Gastrocnemius medialis (tissue), 4 donors: ENCODE data around the gene TIGIT. TPM values are rescaled to one million over a fixed set of nuclear protein-coding genes. Genes with fewer than 3 reads are reported as not detected.

Experiments used
- ATAC-seq, 2 donors: fragments of 150-250 bp; one replicate each; pipeline ENCODE4 v1.9.1; 2016
- DNase-seq, 2 donors: peaks; one replicate each; pipeline ENCODE4 v3.0.0-alpha.2; 2019
- H3K27ac ChIP-seq, 4 donors: fragments of 200-600 bp; sonication (generic); 1 replicate in 1 of 4; 2 replicates in 3 of 4; pipeline ENCODE4 v1.5.1; 2016 to 2018; ENCODE audit warnings: mild to moderate bottlenecking in 2 of 4, moderate library complexity in 1 of 4
- H3K27me3 ChIP-seq, 3 donors: fragments of 200-600 bp; sonication (generic) in 2 of 3; 1 replicate in 1 of 3; 2 replicates in 2 of 3; pipeline versions ENCODE4 v1.5.1 to v1.6.0; 2016 to 2019; ENCODE audit warnings: mild to moderate bottlenecking in 1 of 3, moderate library complexity in 1 of 3
- H3K36me3 ChIP-seq, 2 donors: fragments of 200-600 bp; sonication (generic) in 1 of 2; one replicate each; pipeline ENCODE4 v1.5.1; 2017 to 2018
- H3K4me1 ChIP-seq, 2 donors: fragments of 200-600 bp; sonication (generic) in 1 of 2; one replicate each; pipeline ENCODE4 v1.5.1; 2016 to 2017; ENCODE audit warnings: mild to moderate bottlenecking in 2 of 2
- H3K4me3 ChIP-seq, 4 donors: fragments of 200-600 bp; sonication (generic) in 3 of 4; 1 replicate in 1 of 4; 2 replicates in 3 of 4; pipeline ENCODE4 v1.5.1; 2016 to 2019; ENCODE audit warnings: mild to moderate bottlenecking in 2 of 4
- H3K9me3 ChIP-seq, 3 donors: fragments of 200-600 bp; sonication (generic) in 2 of 3; 1 replicate in 1 of 3; 2 replicates in 2 of 3; pipeline ENCODE4 v1.5.1; 2016 to 2019
- POLR2A ChIP-seq, 2 donors: fragments of 450-650 bp; IDR thresholded peaks; one replicate each; pipeline ENCODE4 v1.6.1; 2017; ENCODE audit warnings: antibody characterized with exemption in 2 of 2, mild to moderate bottlenecking in 2 of 2, moderate library complexity in 2 of 2
- in situ Hi-C, 4 donors: fragments of 200-750 bp; cut with MboI; loops; one replicate each; pipeline versions ENCODE4 v1.15.0 to v1.8.0; 2017; ENCODE audit warnings: low sequenced_read_pairs in 4 of 4
- intact Hi-C: fragments of 100-400 bp; cut with DNase I; formaldehyde crosslinking; loops from one replicate; pipeline ENCODE4 v1.15.1; 2023; ENCODE audit warnings: low total_unique reads
- total RNA-seq, 4 donors: library from RNA; depleted of rRNA; stranded (reverse); fragments of >200 nt; gene quantifications; one replicate each; pipeline versions ENCODE4 v1.1.0 to v1.2.3, GENCODE V29; 2016
- TF ChIP-seq, protein P1 (sequence below), 5 experiments: fragments of 450-650 bp in 3 of 5; fragments of 200-600 bp in 2 of 5; sonication (generic) in 2 of 5; IDR thresholded peaks in 4 of 5; conservative IDR thresholded peaks in 1 of 5; 1 replicate in 4 of 5; 2 replicates in 1 of 5; pipeline ENCODE4 v1.5.1; 2016 to 2019; ENCODE audit warnings: antibody characterized with exemption in 5 of 5, mild to moderate bottlenecking in 3 of 5, moderate library complexity in 3 of 5

Gene TIGIT
- total RNA-seq, 4 donors from 2014 or later: not detected

GRCh38 chr3:114295946-114296345 is 2.1 kb downstream of the TIGIT start:
- Histone ChIP-seq H3K27me3 (no peaks in the 10 kb centered on the region), H3K4me3 (no peak overlapping the region), H3K36me3 (no peaks in the 10 kb centered on the region), H3K4me1 (no peaks in the 10 kb centered on the region), H3K27ac (no peak overlapping the region), H3K9me3 (no peaks in the 10 kb centered on the region)
- DNase-seq (no peak), ATAC-seq (no peak)
- no peak for TF ChIP-seq POLR2A (IDR thresholded peaks at IDR 0.05)
- TF ChIP-seq, protein P1, sequence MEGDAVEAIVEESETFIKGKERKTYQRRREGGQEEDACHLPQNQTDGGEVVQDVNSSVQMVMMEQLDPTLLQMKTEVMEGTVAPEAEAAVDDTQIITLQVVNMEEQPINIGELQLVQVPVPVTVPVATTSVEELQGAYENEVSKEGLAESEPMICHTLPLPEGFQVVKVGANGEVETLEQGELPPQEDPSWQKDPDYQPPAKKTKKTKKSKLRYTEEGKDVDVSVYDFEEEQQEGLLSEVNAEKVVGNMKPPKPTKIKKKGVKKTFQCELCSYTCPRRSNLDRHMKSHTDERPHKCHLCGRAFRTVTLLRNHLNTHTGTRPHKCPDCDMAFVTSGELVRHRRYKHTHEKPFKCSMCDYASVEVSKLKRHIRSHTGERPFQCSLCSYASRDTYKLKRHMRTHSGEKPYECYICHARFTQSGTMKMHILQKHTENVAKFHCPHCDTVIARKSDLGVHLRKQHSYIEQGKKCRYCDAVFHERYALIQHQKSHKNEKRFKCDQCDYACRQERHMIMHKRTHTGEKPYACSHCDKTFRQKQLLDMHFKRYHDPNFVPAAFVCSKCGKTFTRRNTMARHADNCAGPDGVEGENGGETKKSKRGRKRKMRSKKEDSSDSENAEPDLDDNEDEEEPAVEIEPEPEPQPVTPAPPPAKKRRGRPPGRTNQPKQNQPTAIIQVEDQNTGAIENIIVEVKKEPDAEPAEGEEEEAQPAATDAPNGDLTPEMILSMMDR (IDR thresholded peaks at IDR 0.05 in 4 of 5, conservative IDR thresholded peaks at IDR 0.05 in 1 of 5): no peak
- intact Hi-C loops: no loop called here
- in situ Hi-C loops: no loop called here

DNA sequence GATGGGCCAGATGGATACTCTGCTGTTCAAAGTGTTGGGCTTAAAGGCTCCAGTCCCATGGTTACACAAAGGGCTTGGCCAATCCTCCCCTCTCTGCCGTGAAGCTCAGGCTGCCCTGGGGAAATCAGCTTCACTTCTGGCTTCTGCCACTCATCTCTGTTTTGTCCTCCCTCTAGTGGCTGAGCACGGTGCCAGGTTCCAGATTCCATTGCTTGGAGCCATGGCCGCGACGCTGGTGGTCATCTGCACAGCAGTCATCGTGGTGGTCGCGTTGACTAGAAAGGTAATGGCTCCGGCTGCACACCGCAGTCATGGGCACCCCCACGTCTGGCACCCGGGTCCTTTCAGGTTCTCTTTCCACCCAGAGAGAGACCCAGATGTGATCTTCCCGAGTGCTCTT is 5.6 kb downstream of the TIGIT start:
- no peak for DNase-seq

DNA sequence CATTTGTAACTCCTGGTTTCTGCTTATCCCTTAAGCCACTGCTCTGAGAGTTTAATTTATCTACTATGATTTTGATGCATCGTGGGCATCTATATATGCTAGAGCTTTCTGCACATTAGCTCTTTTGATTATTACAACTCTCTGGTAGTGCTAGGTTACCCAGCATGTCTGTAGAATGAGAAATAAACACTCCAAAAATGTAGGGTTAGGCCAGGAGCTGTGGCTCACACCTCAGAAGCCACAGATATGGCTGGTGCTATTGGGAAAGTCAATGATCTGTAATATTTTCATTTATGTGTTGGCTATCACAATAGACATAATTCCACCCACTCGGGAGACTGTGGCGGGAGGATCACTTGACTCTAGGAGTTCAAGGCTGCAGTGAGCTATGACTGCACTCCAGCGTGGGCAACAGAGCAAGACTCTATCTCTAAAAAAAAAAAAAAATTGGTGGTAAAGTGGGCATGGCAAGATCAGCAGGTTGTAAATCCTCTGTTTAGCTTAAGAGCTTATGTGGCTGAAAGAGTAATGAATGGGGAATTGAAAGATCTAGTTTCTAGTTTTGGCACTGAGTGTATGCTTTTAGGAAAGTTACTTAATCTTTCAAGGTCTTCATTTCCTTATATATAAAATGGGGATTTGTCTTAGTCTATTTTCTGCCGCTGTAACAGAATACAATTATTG is 6.3 kb downstream of the TIGIT start:
- TF ChIP-seq, protein P1 (IDR thresholded peaks at IDR 0.05 in 4 of 5, conservative IDR thresholded peaks at IDR 0.05 in 1 of 5): no peak
- in situ Hi-C loops (no loop called here), intact Hi-C loops (no loop called here)
- no peak overlapping the region for H3K4me3 ChIP-seq
- H3K36me3 ChIP-seq: no peaks in the 10 kb centered on the region
- DNase-seq (no peak), ATAC-seq (no peak)
- H3K4me1 ChIP-seq: no peaks in the 10 kb centered on the region
- no peaks in the 10 kb centered on the region for H3K9me3 ChIP-seq
- H3K27ac ChIP-seq: no peak overlapping the region
- H3K27me3 ChIP-seq: no peaks in the 10 kb centered on the region

More for the DNA sequence above, 5.6 kb downstream of the TIGIT start:
- no peak overlapping the region for H3K4me3 ChIP-seq
- H3K9me3 ChIP-seq: no peaks in the 10 kb centered on the region
- H3K27ac ChIP-seq: no peak overlapping the region
- H3K27me3 ChIP-seq: no peaks in the 10 kb centered on the region
- no peaks in the 10 kb centered on the region for H3K4me1 ChIP-seq
- in situ Hi-C loops (no loop called here), intact Hi-C loops (no loop called here)
- TF ChIP-seq POLR2A (IDR thresholded peaks at IDR 0.05): no peak
- TF ChIP-seq, protein P1 (IDR thresholded peaks at IDR 0.05 in 4 of 5, conservative IDR thresholded peaks at IDR 0.05 in 1 of 5): no peak
- no peaks in the 10 kb centered on the region for H3K36me3 ChIP-seq
- peak in 1 of 2 donors; percentile 27 for ATAC-seq

DNA sequence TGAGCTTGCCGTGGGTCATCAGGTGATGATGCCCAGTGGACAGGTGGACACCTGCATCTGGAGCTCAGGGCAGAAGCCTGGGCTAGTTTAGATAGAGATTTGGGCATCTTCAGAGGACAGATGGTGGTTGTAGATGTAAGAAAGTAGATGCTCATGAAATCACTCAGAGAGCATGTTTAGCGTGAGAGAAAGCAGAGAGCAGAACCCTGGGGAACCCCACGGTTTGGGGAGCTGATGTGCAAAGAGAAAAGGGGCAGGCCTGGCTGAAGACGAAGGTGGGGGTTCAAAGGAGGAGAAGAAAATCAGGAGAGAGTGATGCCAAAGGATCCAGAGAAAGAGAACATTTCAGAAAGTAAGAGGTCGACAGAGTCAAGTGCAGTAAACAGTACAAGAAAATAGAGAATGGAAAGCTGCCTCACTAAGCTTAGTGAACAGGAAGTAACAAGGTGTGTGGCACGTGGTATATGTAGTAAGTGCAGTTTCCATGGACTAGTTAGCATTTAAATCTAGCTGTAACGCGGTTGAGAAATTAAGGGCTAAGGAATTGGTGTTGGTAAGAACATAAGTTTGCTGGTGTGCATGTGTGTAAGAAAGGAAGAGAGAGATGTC is 13.5 kb downstream of the TIGIT start:
- ATAC-seq: no peak
- intact Hi-C loops: no loop called here
- H3K4me1 ChIP-seq: no peaks in the 10 kb centered on the region
- H3K27me3 ChIP-seq: no peaks in the 10 kb centered on the region
- H3K36me3 ChIP-seq: no peaks in the 10 kb centered on the region
- H3K4me3 ChIP-seq: no peak overlapping the region
- H3K9me3 ChIP-seq: no peaks in the 10 kb centered on the region
- in situ Hi-C loops: no loop called here
- DNase-seq: no peak
- no peak for TF ChIP-seq POLR2A (IDR thresholded peaks at IDR 0.05)
- TF ChIP-seq, protein P1 (IDR thresholded peaks at IDR 0.05 in 4 of 5, conservative IDR thresholded peaks at IDR 0.05 in 1 of 5): no peak
- no peak overlapping the region for H3K27ac ChIP-seq
